ENCODE results near the gene PHC2. TPM values are rescaled to one million over a fixed set of nuclear protein-coding genes. Genes with fewer than 3 reads are reported as not detected.
A peak's percentile ranks its signal among the peaks of the same experiment; 100 is the strongest.

Gene PHC2
- total RNA-seq, 1 donor from 2014 or later, result 65.0 TPM

DNA sequence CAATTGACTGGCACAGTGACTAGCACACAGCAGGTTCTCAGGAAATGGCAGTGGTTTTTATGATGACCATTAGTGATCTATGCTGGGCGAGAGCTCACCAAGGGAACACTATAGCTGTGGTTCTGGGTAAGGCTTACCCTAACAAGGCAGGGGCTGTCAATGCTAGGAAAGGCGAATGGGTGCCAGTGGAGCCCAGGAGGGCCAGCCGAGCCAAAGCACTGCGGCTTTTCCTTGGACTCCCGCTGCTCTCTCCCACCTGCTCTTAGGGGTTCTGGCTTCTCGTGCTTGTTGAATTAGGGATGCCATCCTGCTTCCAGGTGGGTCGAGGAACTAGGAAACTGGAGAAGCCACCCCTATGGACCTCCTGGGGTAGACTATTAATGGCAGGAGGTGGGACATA is 100.0 kb downstream of the PHC2 start:
- peaks cover 3% of the 10 kb centered on the region for H3K27me3 Mint-ChIP-seq (ENCODE audit: insufficient read depth, low read depth)
- H3K27ac ChIP-seq, result no peak overlapping the region
- no peak overlapping the region for H3K4me3 Mint-ChIP-seq
- TF ChIP-seq, protein P1, sequence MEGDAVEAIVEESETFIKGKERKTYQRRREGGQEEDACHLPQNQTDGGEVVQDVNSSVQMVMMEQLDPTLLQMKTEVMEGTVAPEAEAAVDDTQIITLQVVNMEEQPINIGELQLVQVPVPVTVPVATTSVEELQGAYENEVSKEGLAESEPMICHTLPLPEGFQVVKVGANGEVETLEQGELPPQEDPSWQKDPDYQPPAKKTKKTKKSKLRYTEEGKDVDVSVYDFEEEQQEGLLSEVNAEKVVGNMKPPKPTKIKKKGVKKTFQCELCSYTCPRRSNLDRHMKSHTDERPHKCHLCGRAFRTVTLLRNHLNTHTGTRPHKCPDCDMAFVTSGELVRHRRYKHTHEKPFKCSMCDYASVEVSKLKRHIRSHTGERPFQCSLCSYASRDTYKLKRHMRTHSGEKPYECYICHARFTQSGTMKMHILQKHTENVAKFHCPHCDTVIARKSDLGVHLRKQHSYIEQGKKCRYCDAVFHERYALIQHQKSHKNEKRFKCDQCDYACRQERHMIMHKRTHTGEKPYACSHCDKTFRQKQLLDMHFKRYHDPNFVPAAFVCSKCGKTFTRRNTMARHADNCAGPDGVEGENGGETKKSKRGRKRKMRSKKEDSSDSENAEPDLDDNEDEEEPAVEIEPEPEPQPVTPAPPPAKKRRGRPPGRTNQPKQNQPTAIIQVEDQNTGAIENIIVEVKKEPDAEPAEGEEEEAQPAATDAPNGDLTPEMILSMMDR (IDR thresholded peaks at IDR 0.05), result no peak
- TF ChIP-seq EZH2 (IDR thresholded peaks at IDR 0.05), result no peak
- TF ChIP-seq EZH2phosphoT487 (IDR thresholded peaks at IDR 0.05), result no peak
- H3K9ac ChIP-seq, result no peak overlapping the region
- H3K9me3 ChIP-seq (ENCODE audit: low read depth), result no peaks in the 10 kb centered on the region
- H3K27me3 ChIP-seq, result no peaks in the 10 kb centered on the region
- H4K20me1 ChIP-seq (ENCODE audit: low read depth), result peaks cover 66% of the 10 kb centered on the region
- H3K36me3 ChIP-seq, result peaks cover 4% of the 10 kb centered on the region
- DNase-seq (ENCODE audit: low spot score), result no peak
- peaks cover 6% of the 10 kb centered on the region for H3F3A ChIP-seq (ENCODE audit: low read depth)
- peaks cover 25% of the 10 kb centered on the region for H3K4me1 Mint-ChIP-seq
- peaks cover 20% of the 10 kb centered on the region for H3K4me1 ChIP-seq
- H2AFZ ChIP-seq (replicated peaks), result no peak overlapping the region
- H3K27ac Mint-ChIP-seq, result no peak overlapping the region
- H3K36me3 Mint-ChIP-seq, result peaks cover 61% of the 10 kb centered on the region
- H3K79me2 ChIP-seq (ENCODE audit: low read depth), result peaks cover 46% of the 10 kb centered on the region
- H3K9me3 Mint-ChIP-seq, result no peaks in the 10 kb centered on the region
- no peak overlapping the region for H3K4me3 ChIP-seq
- no peak overlapping the region for H3K4me2 ChIP-seq

- Histone ChIP-seq H3F3A (ENCODE audit: low read depth) (peaks cover 11% of the 10 kb centered on the region), H3K36me3 (peaks cover 7% of the 10 kb centered on the region), H2AFZ (replicated peaks) (no peak overlapping the region), H4K20me1 (ENCODE audit: low read depth) (peaks cover 65% of the 10 kb centered on the region), H3K27me3 (no peaks in the 10 kb centered on the region), H3K9me3 (ENCODE audit: low read depth) (no peaks in the 10 kb centered on the region), H3K9ac (no peak overlapping the region), H3K4me3 (no peak overlapping the region), H3K4me2 (no peak overlapping the region), H3K27ac (no peak overlapping the region), H3K4me1 (peaks cover 20% of the 10 kb centered on the region), H3K79me2 (ENCODE audit: low read depth) (peaks cover 41% of the 10 kb centered on the region)
- Mint-ChIP-seq H3K27ac (no peak overlapping the region), H3K4me1 (peaks cover 24% of the 10 kb centered on the region), H3K27me3 (ENCODE audit: insufficient read depth, low read depth) (peaks cover 3% of the 10 kb centered on the region), H3K9me3 (no peaks in the 10 kb centered on the region), H3K36me3 (peaks cover 65% of the 10 kb centered on the region), H3K4me3 (no peak overlapping the region)
- TF ChIP-seq, protein P1 (IDR thresholded peaks at IDR 0.05), result no peak
- TF ChIP-seq EZH2 (IDR thresholded peaks at IDR 0.05), result no peak
- TF ChIP-seq EZH2phosphoT487 (IDR thresholded peaks at IDR 0.05), result no peak
- no peak for DNase-seq (ENCODE audit: low spot score)
Observed at GRCh38 chr1:33330361-33330890, 100.5 kb downstream of the PHC2 start.

DNA sequence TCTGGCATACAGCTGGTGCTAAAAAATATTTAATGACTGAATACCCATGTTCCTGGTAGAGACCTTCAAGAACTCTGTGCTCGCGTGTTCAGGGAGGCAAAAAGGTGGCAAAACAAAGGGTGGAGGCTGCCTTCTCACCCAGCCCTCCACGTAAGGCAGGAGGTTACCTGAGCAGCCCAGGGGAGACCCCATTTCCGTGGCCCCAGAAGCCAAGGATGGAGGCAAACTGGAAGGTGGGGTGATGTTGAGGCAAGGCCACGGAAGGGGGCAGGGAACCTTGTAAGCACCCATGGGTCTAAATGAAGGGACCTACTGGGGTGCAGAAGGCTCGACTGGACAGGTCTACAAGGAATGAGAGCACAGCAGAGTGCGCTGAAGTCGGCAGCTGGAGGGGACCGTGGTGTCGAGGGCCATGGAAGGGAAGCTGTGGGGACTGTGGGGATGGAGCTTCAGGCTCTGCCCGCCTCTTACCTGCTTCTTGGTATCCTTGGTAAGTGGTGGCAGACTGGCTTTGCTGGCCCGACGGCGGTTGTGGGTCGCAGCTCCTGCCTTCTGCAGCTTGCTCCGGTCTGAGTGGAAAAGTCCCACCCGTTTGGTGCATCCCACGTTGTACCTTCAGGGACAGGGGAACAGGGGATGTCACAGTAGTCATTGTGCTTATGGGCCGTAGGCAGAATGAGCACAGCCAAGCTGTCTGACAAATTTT is 101.1 kb downstream of the PHC2 start:
- no peak overlapping the region for H3K27ac Mint-ChIP-seq
- H3K4me3 Mint-ChIP-seq, result peak overlapping the region; percentile 65
- no peak overlapping the region for H2AFZ ChIP-seq (replicated peaks)
- H3K9me3 ChIP-seq (ENCODE audit: low read depth), result no peaks in the 10 kb centered on the region
- peaks cover 8% of the 10 kb centered on the region for H3F3A ChIP-seq (ENCODE audit: low read depth)
- peaks cover 7% of the 10 kb centered on the region for H3K36me3 ChIP-seq
- peaks cover 59% of the 10 kb centered on the region for H4K20me1 ChIP-seq (ENCODE audit: low read depth)
- H3K27me3 Mint-ChIP-seq (ENCODE audit: insufficient read depth, low read depth), result peaks cover 3% of the 10 kb centered on the region
- no peak overlapping the region for H3K9ac ChIP-seq
- peaks cover 63% of the 10 kb centered on the region for H3K36me3 Mint-ChIP-seq
- no peaks in the 10 kb centered on the region for H3K27me3 ChIP-seq
- H3K9me3 Mint-ChIP-seq, result no peaks in the 10 kb centered on the region
- DNase-seq (ENCODE audit: low spot score), result no peak
- peaks cover 34% of the 10 kb centered on the region for H3K79me2 ChIP-seq (ENCODE audit: low read depth)
- no peak for TF ChIP-seq EZH2phosphoT487 (IDR thresholded peaks at IDR 0.05)
- peaks cover 14% of the 10 kb centered on the region for H3K4me1 ChIP-seq
- H3K4me1 Mint-ChIP-seq, result peaks cover 17% of the 10 kb centered on the region
- no peak overlapping the region for H3K4me3 ChIP-seq
- no peak overlapping the region for H3K4me2 ChIP-seq
- no peak overlapping the region for H3K27ac ChIP-seq

- H3K36me3 Mint-ChIP-seq, result peaks cover 57% of the 10 kb centered on the region
- Histone ChIP-seq H3K4me1 (peaks cover 5% of the 10 kb centered on the region), H3K4me2 (no peak overlapping the region), H3K9me3 (ENCODE audit: low read depth) (no peaks in the 10 kb centered on the region), H3K4me3 (no peak overlapping the region), H4K20me1 (ENCODE audit: low read depth) (peaks cover 49% of the 10 kb centered on the region), H3F3A (ENCODE audit: low read depth) (peaks cover 12% of the 10 kb centered on the region), H3K27ac (no peak overlapping the region), H3K9ac (no peak overlapping the region), H3K36me3 (peaks cover 7% of the 10 kb centered on the region), H3K79me2 (ENCODE audit: low read depth) (peaks cover 25% of the 10 kb centered on the region), H3K27me3 (no peaks in the 10 kb centered on the region), H2AFZ (replicated peaks) (no peak overlapping the region)
- H3K27me3 Mint-ChIP-seq (ENCODE audit: insufficient read depth, low read depth), result peaks cover 3% of the 10 kb centered on the region
- no peak overlapping the region for H3K27ac Mint-ChIP-seq
- no peaks in the 10 kb centered on the region for H3K9me3 Mint-ChIP-seq
- no peak for DNase-seq (ENCODE audit: low spot score)
- H3K4me1 Mint-ChIP-seq, result peaks cover 10% of the 10 kb centered on the region
- H3K4me3 Mint-ChIP-seq, result no peak overlapping the region
- TF ChIP-seq, protein P1 (IDR thresholded peaks at IDR 0.05), result no peak
- TF ChIP-seq EZH2phosphoT487 (IDR thresholded peaks at IDR 0.05) (no peak), EZH2 (IDR thresholded peaks at IDR 0.05) (no peak)
Observed at GRCh38 chr1:33328817-33329216, 102.1 kb downstream of the PHC2 start.
